Astrocyte of the spinal cord (primary cell): ENCODE data around the gene NTMT1.

Experiments used
- DNase-seq: peaks from one replicate; pipeline ENCODE4 v3.0.0; 2011; ENCODE audit warnings: low read depth, low spot score
- H3K4me3 ChIP-seq: 2 replicates; pipeline ENCODE4 v1.5.1; 2011; ENCODE audit warnings: low read depth, mild to moderate bottlenecking, low read length, moderate library complexity
- CTCF ChIP-seq: IDR thresholded peaks from 2 replicates; pipeline ENCODE4 v1.5.1; 2012; ENCODE audit warnings: low read depth, mild to moderate bottlenecking, low read length, inconsistent platforms
- in situ Hi-C: cut with HindIII; loops from 2 replicates; pipeline ENCODE4 v1.10.0; 2017; ENCODE audit warnings: low sequenced_read_pairs

NTMT1 gene

GRCh38 chr9:129647635-129648034, 21.7 kb downstream of the NTMT1 start:
- in situ Hi-C loops, result no loop called here
- no peak for DNase-seq
- TF ChIP-seq CTCF, result no peak

GRCh38 chr9:129648092-129648763, 22.3 kb downstream of the NTMT1 start:
- in situ Hi-C loops, result no loop called here
- TF ChIP-seq CTCF, result no peak
- no peak for DNase-seq

More at GRCh38 chr9:129647635-129648034, 21.7 kb downstream of the NTMT1 start:
- H3K4me3 ChIP-seq, result no peak overlapping the region

GRCh38 chr9:129648764-129649115, 22.8 kb downstream of the NTMT1 start:
- no peak overlapping the region for H3K4me3 ChIP-seq
- TF ChIP-seq CTCF, result no peak
- in situ Hi-C loops, result no loop called here
- no peak for DNase-seq

More at GRCh38 chr9:129648092-129648763, 22.3 kb downstream of the NTMT1 start:
- no peak overlapping the region for H3K4me3 ChIP-seq

- no peak for DNase-seq
- in situ Hi-C loops, result no loop called here
- no peak overlapping the region for H3K4me3 ChIP-seq
- TF ChIP-seq CTCF, result no peak
These were observed 24.0 kb downstream of the NTMT1 start for GRCh38 chr9:129649726-129650679.

GRCh38 chr9:129650680-129651235, 24.8 kb downstream of the NTMT1 start:
- DNase-seq, result no peak
- no peak overlapping the region for H3K4me3 ChIP-seq
- TF ChIP-seq CTCF, result no peak
- in situ Hi-C loops, result no loop called here

- no peak overlapping the region for H3K4me3 ChIP-seq
- TF ChIP-seq CTCF, result no peak
- in situ Hi-C loops, result no loop called here
- DNase-seq, result no peak
These were observed 28.0 kb downstream of the NTMT1 start for GRCh38 chr9:129653823-129654553.
